Measurements from ENCODE around the gene PKD1L1. TPM values are rescaled to one million over a fixed set of nuclear protein-coding genes. Genes with fewer than 3 reads are reported as not detected.
A peak's percentile ranks its signal among the peaks of the same experiment; 100 is the strongest.

The PKD1L1 gene
- total RNA-seq, 1 experiment from 2014 or later, result 0.24 TPM

DNA sequence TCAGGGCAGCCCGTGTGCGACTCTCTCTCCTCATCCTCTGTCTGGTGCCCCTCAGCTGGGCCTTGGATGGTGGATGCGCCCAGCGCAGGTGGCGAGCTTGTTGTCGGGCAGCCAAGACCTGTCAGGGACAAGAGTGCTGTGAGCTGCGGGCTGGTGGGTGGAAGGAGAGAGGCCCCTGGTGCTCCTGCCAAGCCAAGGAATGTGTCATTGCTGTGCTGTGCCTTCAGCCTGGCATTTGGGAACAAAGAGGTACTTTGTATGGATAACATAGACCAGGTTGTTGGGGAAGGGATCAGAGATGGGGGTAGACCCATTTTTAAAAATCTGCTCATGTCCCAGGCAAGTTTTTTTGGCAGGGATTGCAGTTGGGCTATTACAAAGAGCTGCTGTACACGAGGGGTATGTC lies 120.9 kb downstream of the PKD1L1 start:
- H3K4me1 Mint-ChIP-seq (ENCODE audit: low read depth, unreplicated experiment), result no peaks in the 10 kb centered on the region
- H3K9me3 Mint-ChIP-seq (ENCODE audit: low read depth, unreplicated experiment), result no peaks in the 10 kb centered on the region
- TF ChIP-seq, protein P1, sequence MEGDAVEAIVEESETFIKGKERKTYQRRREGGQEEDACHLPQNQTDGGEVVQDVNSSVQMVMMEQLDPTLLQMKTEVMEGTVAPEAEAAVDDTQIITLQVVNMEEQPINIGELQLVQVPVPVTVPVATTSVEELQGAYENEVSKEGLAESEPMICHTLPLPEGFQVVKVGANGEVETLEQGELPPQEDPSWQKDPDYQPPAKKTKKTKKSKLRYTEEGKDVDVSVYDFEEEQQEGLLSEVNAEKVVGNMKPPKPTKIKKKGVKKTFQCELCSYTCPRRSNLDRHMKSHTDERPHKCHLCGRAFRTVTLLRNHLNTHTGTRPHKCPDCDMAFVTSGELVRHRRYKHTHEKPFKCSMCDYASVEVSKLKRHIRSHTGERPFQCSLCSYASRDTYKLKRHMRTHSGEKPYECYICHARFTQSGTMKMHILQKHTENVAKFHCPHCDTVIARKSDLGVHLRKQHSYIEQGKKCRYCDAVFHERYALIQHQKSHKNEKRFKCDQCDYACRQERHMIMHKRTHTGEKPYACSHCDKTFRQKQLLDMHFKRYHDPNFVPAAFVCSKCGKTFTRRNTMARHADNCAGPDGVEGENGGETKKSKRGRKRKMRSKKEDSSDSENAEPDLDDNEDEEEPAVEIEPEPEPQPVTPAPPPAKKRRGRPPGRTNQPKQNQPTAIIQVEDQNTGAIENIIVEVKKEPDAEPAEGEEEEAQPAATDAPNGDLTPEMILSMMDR (IDR thresholded peaks at IDR 0.05; ENCODE audit: unreplicated experiment), result no peak
- CTCF ChIA-PET, result interaction anchor here (0.5 kb wide), 1 partner anchor 158 kb away, joined by 5 read pairs; no protein-coding TSS in a partner anchor
- DNase-seq, result no peak
- H3K27me3 Mint-ChIP-seq (ENCODE audit: unreplicated experiment), result peaks cover 20% of the 10 kb centered on the region
- H3K4me3 Mint-ChIP-seq (ENCODE audit: low read depth, unreplicated experiment), result no peak overlapping the region
- no TSS peak for BruUV-seq (replicated peaks)
- H3K27ac Mint-ChIP-seq (ENCODE audit: unreplicated experiment), result no peak overlapping the region
- no peaks in the 10 kb centered on the region for H3K36me3 Mint-ChIP-seq (ENCODE audit: insufficient read depth, unreplicated experiment)
- intact Hi-C loops (cut with micrococcal nuclease; ENCODE audit: unreplicated experiment), result no loop called here

DNA sequence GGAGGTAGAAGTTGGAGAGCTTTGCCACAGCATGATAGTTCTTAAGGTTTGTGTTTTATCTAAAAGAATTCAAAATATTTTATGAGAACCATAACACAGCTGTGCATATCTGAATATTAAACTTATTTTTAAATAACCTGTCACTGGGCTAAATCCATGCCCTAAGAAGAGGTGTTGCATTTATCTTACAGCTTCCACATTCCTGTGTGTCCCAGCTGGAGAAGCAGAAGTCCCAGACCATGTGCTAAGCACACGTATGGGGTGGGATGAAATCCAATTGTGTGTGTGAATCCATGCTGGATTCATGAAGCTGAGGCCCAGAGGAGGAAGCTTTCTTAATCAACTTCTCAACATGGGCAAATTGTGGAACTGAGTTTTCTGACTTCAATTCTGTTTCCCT lies 121.5 kb downstream of the PKD1L1 start:
- no peaks in the 10 kb centered on the region for H3K9me3 Mint-ChIP-seq (ENCODE audit: low read depth, unreplicated experiment)
- no peak overlapping the region for H3K27ac Mint-ChIP-seq (ENCODE audit: unreplicated experiment)
- no peaks in the 10 kb centered on the region for H3K36me3 Mint-ChIP-seq (ENCODE audit: insufficient read depth, unreplicated experiment)
- intact Hi-C loops (cut with micrococcal nuclease; ENCODE audit: unreplicated experiment), result no loop called here
- BruUV-seq (replicated peaks), result no TSS peak
- peaks cover 20% of the 10 kb centered on the region for H3K27me3 Mint-ChIP-seq (ENCODE audit: unreplicated experiment)
- no peak for DNase-seq
- H3K4me3 Mint-ChIP-seq (ENCODE audit: low read depth, unreplicated experiment), result no peak overlapping the region
- CTCF ChIA-PET, result interaction anchor here (0.5 to 1.3 kb wide), 2 partner anchors 157 to 391 kb away, joined by 3 to 5 read pairs; no protein-coding TSS in a partner anchor
- H3K4me1 Mint-ChIP-seq (ENCODE audit: low read depth, unreplicated experiment), result no peaks in the 10 kb centered on the region
- TF ChIP-seq, protein P1 (IDR thresholded peaks at IDR 0.05; ENCODE audit: unreplicated experiment), result no peak

DNA sequence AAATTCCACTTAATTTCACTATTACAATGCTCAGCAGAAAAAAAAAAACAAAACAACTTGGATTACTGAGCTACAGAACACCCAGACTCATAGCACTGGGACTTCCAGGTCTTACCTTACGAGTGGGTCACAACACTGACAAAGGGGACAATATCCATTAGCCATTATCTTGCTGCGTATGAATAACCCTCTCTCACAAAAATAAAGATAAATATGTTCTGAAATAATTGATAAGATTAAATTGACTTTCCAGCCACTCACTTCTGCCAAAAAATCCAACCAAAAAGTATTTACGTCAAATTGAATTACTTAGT lies 128.7 kb downstream of the PKD1L1 start:
- no TSS peak for BruUV-seq (replicated peaks)
- peaks cover 3% of the 10 kb centered on the region for H3K36me3 Mint-ChIP-seq (ENCODE audit: insufficient read depth, unreplicated experiment)
- no peaks in the 10 kb centered on the region for H3K9me3 Mint-ChIP-seq (ENCODE audit: low read depth, unreplicated experiment)
- peaks cover 23% of the 10 kb centered on the region for H3K4me1 Mint-ChIP-seq (ENCODE audit: low read depth, unreplicated experiment)
- H3K4me3 Mint-ChIP-seq (ENCODE audit: low read depth, unreplicated experiment), result no peak overlapping the region
- intact Hi-C loops (cut with micrococcal nuclease; ENCODE audit: unreplicated experiment), result loop anchor here (1.0 to 2.0 kb wide), 7 partner anchors 33 to 553 kb away; no protein-coding TSS in a partner anchor
- CTCF ChIA-PET, result interaction anchor here (0.6 to 1.6 kb wide), 19 partner anchors 10 to 553 kb away, joined by 3 to 33 read pairs (median 4); no protein-coding TSS in a partner anchor
- no peaks in the 10 kb centered on the region for H3K27me3 Mint-ChIP-seq (ENCODE audit: unreplicated experiment)
- no peak for DNase-seq
- H3K27ac Mint-ChIP-seq (ENCODE audit: unreplicated experiment), result no peak overlapping the region
- TF ChIP-seq, protein P1 (IDR thresholded peaks at IDR 0.05; ENCODE audit: unreplicated experiment), result no peak

DNA sequence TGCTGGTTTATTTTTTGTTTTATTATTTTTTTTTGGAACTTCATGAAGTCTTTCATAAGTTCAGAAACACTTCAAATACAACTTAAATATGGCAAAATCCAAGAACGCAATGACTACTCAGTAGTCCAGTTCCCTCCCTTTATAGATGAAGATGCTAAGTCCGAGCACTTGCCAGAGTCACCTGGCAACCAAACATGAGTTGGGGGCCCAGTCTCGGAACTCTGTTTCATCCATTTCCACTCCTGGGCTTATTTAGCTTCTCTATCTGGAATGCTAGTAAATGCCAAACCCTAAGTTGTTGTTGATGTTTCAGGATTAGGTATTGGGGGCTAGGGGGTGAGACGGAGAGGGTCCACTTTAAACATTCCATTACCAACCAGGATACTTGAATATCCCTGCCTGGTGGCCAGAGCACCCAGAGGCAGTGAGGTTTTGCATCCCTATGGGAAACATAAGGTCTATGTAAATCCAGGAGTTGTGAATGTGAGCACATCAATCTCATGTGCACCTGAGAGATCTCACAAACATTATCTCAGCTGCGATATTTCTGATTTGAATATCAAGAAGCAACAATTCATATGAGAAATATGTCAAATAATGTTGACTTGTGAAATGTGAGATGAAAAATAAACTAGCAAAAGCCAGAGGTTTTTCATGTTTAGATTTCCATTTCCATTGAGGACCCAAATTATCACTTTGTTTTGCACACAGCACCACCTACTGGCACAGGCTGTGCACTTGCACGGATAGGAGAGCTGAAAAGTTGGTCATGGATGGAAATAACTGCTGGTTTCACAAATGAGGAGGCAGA lies 129.3 kb downstream of the PKD1L1 start:
- no peak overlapping the region for H3K4me3 Mint-ChIP-seq (ENCODE audit: low read depth, unreplicated experiment)
- BruUV-seq (replicated peaks), result no TSS peak
- DNase-seq, result peak; percentile 90
- no peak overlapping the region for H3K27ac Mint-ChIP-seq (ENCODE audit: unreplicated experiment)
- peaks cover 3% of the 10 kb centered on the region for H3K36me3 Mint-ChIP-seq (ENCODE audit: insufficient read depth, unreplicated experiment)
- TF ChIP-seq, protein P1 (IDR thresholded peaks at IDR 0.05; ENCODE audit: unreplicated experiment), result peak; percentile 96
- no peaks in the 10 kb centered on the region for H3K27me3 Mint-ChIP-seq (ENCODE audit: unreplicated experiment)
- peaks cover 23% of the 10 kb centered on the region for H3K4me1 Mint-ChIP-seq (ENCODE audit: low read depth, unreplicated experiment)
- CTCF ChIA-PET, result interaction anchor here (0.5 to 1.6 kb wide), 23 partner anchors 10 to 553 kb away, joined by 3 to 33 read pairs (median 4); no protein-coding TSS in a partner anchor
- no peaks in the 10 kb centered on the region for H3K9me3 Mint-ChIP-seq (ENCODE audit: low read depth, unreplicated experiment)
- intact Hi-C loops (cut with micrococcal nuclease; ENCODE audit: unreplicated experiment), result loop anchor here (1.0 to 2.0 kb wide), 7 partner anchors 32 to 553 kb away; no protein-coding TSS in a partner anchor

All from Calu3 (cell line).